H7 (cell line): ENCODE results near the gene APBB2. TPM values are rescaled to one million over a fixed set of nuclear protein-coding genes. Genes with fewer than 3 reads are reported as not detected.

Source experiments
- DNase-seq: peaks from one replicate; pipeline ENCODE4 v3.0.0; 2012
- H3K27me3 ChIP-seq: 2 replicates; pipeline ENCODE4 v1.6.0; 2011; ENCODE audit warnings: mild to moderate bottlenecking, low read length; ENCODE audit not compliant: control insufficient read depth, insufficient read depth
- H3K36me3 ChIP-seq: replicated peaks from 2 replicates; pipeline ENCODE4 v1.5.1; 2011; ENCODE audit warnings: low read length; ENCODE audit not compliant: control insufficient read depth, insufficient read depth
- H3K4me3 ChIP-seq: 2 replicates; pipeline ENCODE4 v1.5.1; 2011; ENCODE audit warnings: low read depth, mild to moderate bottlenecking, control low read depth, low read length, moderate library complexity; ENCODE audit not compliant: insufficient read depth
- total RNA-seq: library from RNA; depleted of rRNA; stranded (reverse); fragments of >200 nt; shearing (Covaris generic); gene quantifications from 2 replicates; pipeline ENCODE4 v1.2.3, GENCODE V29; 2014

Gene APBB2
- total RNA-seq, 1 experiment from 2014 or later, result 33.4 TPM

DNA sequence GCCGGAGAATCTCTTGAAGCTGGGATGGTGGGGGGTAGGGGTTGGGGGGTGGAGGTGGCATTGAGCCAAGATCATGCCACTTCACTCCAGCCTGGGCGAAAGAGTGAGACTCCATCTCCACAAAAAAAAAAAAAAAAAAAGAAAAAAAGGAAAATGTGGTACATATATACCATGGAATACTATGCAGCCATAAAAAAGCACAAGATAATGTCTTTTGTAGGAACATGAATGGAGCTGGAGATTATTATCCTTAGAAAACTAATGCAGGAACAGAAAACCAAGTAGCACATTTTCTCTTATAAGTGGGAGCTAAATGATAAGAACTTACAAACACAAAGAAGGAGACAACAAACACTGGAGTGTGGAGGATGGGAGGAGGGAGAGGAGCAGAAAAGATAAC lies 188.5 kb downstream of the APBB2 start:
- Histone ChIP-seq H3K27me3 (no peaks in the 10 kb centered on the region), H3K36me3 (no peaks in the 10 kb centered on the region; the same call in 1 of the 2 replicates), H3K4me3 (no peak overlapping the region)
- DNase-seq, result no peak

DNA sequence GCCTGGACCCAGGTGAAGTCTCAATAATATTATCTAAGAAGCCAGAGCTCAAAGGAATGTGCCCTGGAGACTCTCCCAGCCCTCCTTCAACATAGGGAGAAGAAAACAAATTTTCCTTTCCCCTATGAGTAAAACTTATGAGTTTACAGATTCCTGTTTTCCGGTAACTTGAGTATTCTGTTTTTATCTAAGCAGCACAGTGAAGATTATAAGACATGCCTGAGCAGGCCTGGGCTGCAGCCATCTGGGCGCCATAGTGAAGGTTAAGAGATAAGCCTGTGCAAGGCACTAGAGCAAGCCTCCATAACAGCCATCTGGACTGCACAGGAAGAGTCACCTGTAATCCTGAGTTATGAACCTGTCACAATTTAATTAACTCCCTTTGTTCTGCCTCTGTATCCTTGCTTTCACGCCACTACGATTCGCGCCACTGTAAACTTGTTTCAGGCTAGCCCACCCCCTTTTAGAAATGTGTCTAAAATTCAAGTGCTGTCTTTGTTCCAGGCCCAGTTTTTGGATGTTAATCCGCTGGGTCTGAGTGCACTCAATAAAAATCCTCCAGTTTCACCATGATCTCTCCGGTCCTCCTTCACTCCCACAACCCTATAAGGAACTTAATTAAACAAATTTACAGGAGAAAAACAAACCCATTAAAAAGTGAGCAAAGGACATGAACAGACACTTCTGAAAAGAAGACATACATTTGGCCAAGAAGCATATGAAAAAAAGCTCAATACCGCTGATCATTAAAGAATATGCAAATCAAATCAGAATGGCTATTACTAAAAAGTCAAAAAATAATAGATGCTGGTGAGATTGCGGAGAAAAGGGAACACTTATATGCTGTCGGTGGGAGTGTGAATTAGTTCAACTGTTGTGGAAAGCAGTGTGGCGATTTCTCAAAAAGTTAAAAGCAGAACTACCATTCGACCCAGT lies 189.5 kb downstream of the APBB2 start:
- Histone ChIP-seq H3K4me3 (no peak overlapping the region), H3K27me3 (no peaks in the 10 kb centered on the region), H3K36me3 (no peaks in the 10 kb centered on the region; the same call in 1 of the 2 replicates)
- no peak for DNase-seq

DNA sequence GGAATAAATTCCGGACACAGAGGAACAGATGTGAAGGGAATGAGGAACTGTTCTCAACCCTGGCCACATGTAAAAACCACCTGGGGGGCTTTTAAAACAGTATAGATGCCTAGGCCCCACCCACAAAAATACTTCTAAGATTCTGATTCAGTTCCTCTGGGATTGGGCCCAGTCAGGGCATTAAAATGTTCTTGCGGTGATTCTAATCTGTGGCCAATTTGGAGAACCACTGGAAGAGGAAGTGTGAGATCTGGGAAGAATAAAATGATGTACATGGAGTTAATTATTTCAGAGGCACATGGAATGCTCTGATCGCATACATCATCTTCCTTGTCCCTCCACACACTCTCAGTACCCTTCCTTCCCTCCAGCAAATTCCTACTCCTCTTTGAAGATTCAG lies 192.2 kb downstream of the APBB2 start:
- Histone ChIP-seq H3K27me3 (no peaks in the 10 kb centered on the region), H3K36me3 (no peaks in the 10 kb centered on the region; the same call in 1 of the 2 replicates)

DNA sequence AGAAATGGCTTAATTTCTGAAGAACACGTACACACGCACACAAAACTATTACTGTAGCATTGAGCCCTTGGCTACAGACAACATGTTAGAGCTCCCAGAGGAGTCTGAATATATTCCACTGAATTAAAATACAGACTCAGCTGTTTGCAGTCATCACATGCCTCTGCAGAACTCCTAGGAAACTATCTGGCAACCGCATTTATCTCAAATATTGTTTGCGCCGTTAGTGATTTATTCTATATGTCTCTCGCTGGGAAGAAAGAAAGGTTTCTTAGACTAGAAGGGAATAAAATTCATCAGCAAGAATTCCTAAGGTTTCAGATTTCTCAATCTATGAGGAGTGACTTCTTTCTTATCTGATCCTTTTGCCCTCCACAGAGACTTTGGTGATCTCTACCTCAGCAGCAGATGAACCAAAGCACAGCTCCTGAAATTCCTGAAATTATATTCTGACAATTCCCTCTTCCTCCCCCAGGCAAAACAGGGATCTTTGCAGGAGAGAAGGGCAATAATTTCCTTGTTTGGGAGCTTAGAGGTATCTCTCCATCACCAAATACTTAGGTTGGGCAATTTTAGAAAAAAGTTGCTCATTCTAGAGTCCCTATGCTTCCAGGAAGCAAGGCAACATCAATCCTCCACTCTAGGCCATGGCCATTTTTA lies 199.2 kb downstream of the APBB2 start:
- Histone ChIP-seq H3K27me3 (no peaks in the 10 kb centered on the region), H3K4me3 (no peak overlapping the region)
- no peak for DNase-seq

More for the DNA sequence above, 192.2 kb downstream of the APBB2 start:
- DNase-seq, result no peak
- H3K4me3 ChIP-seq, result no peak overlapping the region

GRCh38 chr4:41014158-41014557 lies 200.2 kb downstream of the APBB2 start:
- no peak overlapping the region for H3K4me3 ChIP-seq
- no peaks in the 10 kb centered on the region for H3K36me3 ChIP-seq
- no peak for DNase-seq
- no peaks in the 10 kb centered on the region for H3K27me3 ChIP-seq

More for the DNA sequence above, 199.2 kb downstream of the APBB2 start:
- no peaks in the 10 kb centered on the region for H3K36me3 ChIP-seq

DNA sequence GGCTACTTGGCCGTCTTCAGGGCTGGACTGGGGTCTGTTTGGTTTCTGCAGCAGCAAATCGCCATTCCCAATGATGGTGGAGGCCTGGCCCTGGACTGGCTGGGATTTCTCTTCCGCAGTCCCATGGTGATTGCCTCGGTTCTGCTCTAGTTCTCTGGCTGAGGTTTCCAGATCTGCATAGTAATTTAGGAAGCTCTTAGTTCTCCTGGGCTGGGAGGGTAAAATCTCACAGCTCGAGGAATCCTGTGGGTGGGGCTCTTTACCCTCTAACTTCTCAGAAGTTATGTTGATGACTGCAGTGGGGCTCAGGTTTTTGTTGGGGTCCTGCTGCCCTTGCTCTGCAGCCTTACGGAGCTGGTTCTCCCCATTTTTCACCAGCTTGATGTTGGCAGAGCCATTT lies 200.6 kb downstream of the APBB2 start:
- DNase-seq, result no peak
- Histone ChIP-seq H3K36me3 (no peaks in the 10 kb centered on the region), H3K4me3 (no peak overlapping the region), H3K27me3 (no peaks in the 10 kb centered on the region)

GRCh38 chr4:41012911-41013310 lies 201.4 kb downstream of the APBB2 start:
- DNase-seq, result no peak
- H3K4me3 ChIP-seq, result no peak overlapping the region
- no peaks in the 10 kb centered on the region for H3K36me3 ChIP-seq
- H3K27me3 ChIP-seq, result no peaks in the 10 kb centered on the region

GRCh38 chr4:41012293-41012692 lies 202.0 kb downstream of the APBB2 start:
- Histone ChIP-seq H3K27me3 (no peaks in the 10 kb centered on the region), H3K36me3 (no peaks in the 10 kb centered on the region), H3K4me3 (no peak overlapping the region)
- DNase-seq, result no peak

GRCh38 chr4:41009411-41009810 lies 204.9 kb downstream of the APBB2 start:
- H3K36me3 ChIP-seq, result no peaks in the 10 kb centered on the region
- DNase-seq, result no peak
- H3K27me3 ChIP-seq, result no peaks in the 10 kb centered on the region
- H3K4me3 ChIP-seq, result no peak overlapping the region

DNA sequence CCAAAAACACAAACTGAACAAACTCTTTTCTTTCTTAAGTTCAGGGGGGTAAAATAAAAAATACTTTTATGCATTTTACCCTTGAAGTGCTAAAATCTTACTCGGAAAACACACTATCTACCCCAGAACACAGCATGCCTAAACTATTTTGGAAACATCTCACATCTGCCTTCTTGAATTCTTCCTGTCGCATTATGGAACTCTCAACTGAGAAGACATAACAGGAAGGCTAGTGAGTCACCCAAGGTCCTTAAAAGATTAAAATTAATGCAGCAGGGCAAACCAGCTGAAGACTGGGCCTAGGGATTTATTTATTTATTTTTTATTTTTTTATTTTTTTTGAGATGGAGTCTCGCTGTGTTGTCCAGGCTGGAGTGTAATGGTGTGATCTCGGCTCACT lies 208.2 kb downstream of the APBB2 start:
- DNase-seq, result no peak
- no peaks in the 10 kb centered on the region for H3K27me3 ChIP-seq
- H3K4me3 ChIP-seq, result no peak overlapping the region
- no peaks in the 10 kb centered on the region for H3K36me3 ChIP-seq

DNA sequence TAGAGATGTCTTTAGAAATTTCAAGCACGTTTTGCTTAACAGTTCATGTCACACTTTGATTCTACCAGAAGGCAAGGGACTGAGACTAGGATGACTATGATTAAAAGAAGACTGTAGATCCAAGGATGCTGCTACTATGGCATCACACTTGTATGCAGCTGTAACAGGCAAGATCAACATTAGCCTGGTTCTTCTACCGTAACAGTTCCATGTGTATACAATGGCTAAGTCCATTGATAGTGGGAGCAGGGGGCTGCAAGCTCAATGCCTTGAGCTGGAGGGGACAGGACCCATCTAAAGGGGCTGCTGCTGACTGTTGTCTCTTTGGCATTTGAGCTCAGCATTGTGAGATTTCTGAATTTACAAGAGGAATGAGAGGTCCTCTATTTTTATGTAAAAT lies 212.0 kb downstream of the APBB2 start:
- Histone ChIP-seq H3K27me3 (no peaks in the 10 kb centered on the region), H3K4me3 (no peak overlapping the region), H3K36me3 (no peaks in the 10 kb centered on the region)
- DNase-seq, result no peak

DNA sequence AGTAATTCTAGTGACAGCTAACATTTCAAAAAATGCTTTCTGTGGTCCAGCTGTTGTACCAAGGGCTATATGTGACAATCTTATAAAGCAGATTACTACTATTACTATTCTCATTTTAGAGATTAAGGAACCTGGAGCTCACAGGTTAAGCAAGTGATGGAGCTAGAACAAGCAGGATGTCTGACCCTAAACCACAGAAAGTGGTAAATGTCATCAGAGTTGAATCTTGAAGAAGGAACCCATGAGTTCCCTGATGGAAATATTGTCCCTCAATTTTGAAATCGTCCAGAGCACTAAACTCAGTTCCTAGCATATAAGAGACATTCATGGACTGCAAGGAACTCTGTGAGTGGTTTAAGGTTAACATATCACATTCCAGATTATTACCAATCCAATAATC lies 214.0 kb downstream of the APBB2 start:
- DNase-seq, result no peak

DNA sequence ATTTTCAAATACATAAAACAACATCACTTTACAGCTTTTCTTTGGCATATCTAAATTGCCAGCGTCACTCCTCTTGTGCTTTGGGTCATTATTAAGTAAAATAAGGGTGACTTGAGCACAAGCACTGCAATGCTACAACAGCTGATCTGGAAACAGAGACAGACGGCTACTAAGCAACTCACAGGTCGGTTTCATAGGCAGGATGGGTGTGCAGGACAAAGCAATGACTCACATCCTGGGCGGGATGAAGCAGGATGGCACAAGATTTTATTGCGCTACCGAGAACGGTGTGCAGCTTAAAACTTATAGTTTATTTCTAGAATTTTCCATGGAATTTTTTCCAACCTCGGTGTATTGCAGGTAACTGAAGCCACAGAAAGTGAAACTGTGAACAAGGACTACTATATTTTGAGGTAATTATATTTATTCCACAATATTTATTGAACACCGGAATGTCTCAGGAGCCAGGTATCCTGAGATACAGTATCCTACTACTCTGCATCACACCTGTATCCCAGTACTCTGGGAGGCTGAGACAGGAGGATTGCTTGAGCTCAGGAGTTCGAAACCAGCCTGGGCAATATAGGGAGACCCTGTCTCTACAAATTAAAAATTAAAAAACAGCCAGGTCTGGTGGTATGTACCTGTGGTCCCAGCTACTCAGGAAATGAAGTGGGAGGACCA lies 215.5 kb downstream of the APBB2 start:
- H3K27me3 ChIP-seq, result no peaks in the 10 kb centered on the region
- H3K4me3 ChIP-seq, result no peak overlapping the region
- no peaks in the 10 kb centered on the region for H3K36me3 ChIP-seq
- no peak for DNase-seq

More for the DNA sequence above, 214.0 kb downstream of the APBB2 start:
- H3K27me3 ChIP-seq, result no peaks in the 10 kb centered on the region
- no peaks in the 10 kb centered on the region for H3K36me3 ChIP-seq
- H3K4me3 ChIP-seq, result no peak overlapping the region

DNA sequence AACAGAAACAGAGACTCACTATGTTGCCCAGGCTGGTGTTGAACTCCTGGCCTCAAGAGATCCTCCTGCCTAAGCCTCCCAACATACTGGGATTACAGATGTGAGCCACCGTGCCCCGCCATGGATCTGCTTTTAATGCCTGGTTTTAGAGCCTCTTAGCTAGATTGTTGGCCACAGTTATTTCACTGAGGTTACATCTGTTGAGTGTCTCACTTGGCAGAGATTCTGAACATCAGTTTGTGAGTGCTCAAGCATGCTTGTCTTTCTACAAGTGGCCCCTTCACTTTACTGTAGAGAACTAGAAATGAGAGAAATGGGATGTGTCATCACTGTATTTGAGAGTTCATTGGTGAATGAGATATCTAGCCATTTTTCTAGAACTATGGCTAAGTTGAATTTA lies 218.5 kb downstream of the APBB2 start:
- no peak overlapping the region for H3K4me3 ChIP-seq
- DNase-seq, result no peak
- no peaks in the 10 kb centered on the region for H3K36me3 ChIP-seq
- H3K27me3 ChIP-seq, result no peaks in the 10 kb centered on the region
